Measurements from ENCODE around the gene TMEM270.

DNA sequence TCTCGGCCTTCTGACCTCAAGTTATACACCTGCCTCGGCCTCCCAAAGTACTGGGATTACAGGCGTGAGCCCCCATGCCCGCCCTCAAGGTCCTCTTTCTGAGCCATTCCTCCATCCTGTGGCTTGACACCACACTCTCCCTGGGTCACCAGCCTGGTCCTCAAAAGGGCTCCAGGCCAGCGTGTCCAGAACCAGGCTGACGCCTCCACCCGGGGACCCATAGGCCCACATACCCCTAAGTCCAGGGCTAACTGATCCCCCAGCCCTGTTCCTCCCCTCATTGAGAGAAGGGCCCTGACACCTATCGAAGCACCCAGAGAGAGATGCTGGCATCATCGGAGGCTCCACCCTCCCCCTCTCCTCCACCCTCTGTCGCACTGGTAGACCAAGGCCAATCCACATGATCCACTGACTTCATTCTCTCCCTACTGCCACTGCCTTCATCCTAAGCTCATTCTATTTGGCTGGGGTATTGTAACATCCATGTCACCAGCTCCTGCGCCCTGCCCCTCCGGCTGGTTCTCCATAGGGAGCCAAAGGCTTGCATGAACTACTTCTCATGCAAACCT, 46.7 kb downstream of the TMEM270 start:
- TF ChIP-seq, protein P1, sequence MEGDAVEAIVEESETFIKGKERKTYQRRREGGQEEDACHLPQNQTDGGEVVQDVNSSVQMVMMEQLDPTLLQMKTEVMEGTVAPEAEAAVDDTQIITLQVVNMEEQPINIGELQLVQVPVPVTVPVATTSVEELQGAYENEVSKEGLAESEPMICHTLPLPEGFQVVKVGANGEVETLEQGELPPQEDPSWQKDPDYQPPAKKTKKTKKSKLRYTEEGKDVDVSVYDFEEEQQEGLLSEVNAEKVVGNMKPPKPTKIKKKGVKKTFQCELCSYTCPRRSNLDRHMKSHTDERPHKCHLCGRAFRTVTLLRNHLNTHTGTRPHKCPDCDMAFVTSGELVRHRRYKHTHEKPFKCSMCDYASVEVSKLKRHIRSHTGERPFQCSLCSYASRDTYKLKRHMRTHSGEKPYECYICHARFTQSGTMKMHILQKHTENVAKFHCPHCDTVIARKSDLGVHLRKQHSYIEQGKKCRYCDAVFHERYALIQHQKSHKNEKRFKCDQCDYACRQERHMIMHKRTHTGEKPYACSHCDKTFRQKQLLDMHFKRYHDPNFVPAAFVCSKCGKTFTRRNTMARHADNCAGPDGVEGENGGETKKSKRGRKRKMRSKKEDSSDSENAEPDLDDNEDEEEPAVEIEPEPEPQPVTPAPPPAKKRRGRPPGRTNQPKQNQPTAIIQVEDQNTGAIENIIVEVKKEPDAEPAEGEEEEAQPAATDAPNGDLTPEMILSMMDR (IDR thresholded peaks at IDR 0.05 in 2 of 3, conservative IDR thresholded peaks at IDR 0.05 in 1 of 3; ENCODE audit: borderline replicate concordance in 1 of 3, insufficient read depth in 1 of 3, low read depth in 2 of 3, low read length in 2 of 3): no peak
- TF ChIP-seq CEBPB (IDR thresholded peaks at IDR 0.05; ENCODE audit: low read depth) (no peak), YY1 (IDR thresholded peaks at IDR 0.05; ENCODE audit: extremely low read depth, insufficient replicate concordance, low read depth, low read length) (no peak), POLR2A (IDR thresholded peaks at IDR 0.05; ENCODE audit: borderline replicate concordance, extremely low read depth, insufficient read depth, insufficient read length) (no peak)
- TF ChIP-seq, protein P2, sequence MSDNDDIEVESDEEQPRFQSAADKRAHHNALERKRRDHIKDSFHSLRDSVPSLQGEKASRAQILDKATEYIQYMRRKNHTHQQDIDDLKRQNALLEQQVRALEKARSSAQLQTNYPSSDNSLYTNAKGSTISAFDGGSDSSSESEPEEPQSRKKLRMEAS (IDR thresholded peaks at IDR 0.05): no peak

Measured in HCT116 (cell line).